GM12801 (cell line): ENCODE results near the gene PRAME.

ENCODE experiments used
- TF ChIP-seq, protein P1 (sequence below): IDR thresholded peaks from one replicate; pipeline ENCODE4 v1.5.1; 2011; ENCODE audit warnings: control low read depth; ENCODE audit not compliant: insufficient read length; ENCODE audit errors: extremely low read depth

PRAME gene

DNA sequence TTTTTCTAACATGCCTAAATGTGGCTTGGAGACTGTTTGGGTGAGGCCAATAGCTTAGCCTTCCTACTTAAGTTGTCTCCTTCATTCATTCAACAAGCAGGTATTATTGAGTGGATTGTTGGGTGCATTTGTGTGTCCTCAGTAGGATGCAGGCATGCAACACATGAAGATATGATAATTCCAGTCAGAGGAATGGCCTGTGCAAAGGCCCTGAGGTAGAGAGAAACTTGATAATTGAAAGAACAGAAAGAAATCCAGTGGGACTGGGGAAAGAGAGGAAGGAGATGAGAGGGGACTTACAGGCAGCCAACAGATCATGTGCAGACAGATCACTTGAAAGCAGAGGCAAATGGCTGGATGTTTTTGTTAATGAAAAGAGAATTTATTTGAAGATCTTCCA is 15.3 kb upstream of the PRAME start:
- TF ChIP-seq, protein P1, sequence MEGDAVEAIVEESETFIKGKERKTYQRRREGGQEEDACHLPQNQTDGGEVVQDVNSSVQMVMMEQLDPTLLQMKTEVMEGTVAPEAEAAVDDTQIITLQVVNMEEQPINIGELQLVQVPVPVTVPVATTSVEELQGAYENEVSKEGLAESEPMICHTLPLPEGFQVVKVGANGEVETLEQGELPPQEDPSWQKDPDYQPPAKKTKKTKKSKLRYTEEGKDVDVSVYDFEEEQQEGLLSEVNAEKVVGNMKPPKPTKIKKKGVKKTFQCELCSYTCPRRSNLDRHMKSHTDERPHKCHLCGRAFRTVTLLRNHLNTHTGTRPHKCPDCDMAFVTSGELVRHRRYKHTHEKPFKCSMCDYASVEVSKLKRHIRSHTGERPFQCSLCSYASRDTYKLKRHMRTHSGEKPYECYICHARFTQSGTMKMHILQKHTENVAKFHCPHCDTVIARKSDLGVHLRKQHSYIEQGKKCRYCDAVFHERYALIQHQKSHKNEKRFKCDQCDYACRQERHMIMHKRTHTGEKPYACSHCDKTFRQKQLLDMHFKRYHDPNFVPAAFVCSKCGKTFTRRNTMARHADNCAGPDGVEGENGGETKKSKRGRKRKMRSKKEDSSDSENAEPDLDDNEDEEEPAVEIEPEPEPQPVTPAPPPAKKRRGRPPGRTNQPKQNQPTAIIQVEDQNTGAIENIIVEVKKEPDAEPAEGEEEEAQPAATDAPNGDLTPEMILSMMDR: no peak

DNA sequence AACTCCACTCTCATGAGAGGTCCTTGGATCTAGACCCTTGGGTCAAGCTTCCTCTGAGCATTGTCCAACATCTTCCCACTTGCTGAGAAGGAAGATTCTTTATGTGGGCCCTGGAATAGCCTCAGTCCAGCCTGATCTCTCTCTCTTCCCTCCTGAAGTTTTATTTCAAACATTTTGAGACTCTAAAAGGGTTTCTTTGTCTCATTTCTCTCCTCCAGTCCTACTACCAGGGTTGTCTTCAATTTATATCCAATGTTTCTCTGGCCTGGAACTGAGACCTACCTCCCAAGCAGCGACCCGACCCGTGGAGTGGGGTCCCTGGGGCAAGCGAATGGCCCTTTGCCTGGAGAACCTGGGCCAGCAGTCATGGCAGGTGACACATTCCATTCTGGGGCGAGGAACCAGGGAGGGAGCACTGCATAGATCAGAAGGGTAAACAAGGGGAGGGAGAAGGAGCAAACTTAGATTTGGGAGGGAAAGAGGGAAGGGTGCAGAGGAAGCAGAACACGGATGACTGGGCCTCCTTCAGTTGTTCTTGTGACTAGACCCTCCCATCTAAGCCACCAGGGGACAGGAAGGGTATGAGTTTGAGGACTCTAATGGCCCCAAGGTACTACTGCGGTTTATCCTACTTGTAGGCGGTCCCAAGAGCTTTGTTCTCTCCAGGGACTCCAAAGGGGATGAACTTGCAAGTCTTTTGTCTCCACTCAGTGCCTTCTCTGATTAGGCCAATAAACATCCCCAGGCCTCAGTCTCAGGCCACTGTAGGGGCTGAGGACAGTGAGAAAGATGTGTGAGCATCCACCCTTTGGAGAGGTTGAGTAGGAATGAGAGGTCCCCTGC is 14.2 kb upstream of the PRAME start:
- TF ChIP-seq, protein P1: no peak

DNA sequence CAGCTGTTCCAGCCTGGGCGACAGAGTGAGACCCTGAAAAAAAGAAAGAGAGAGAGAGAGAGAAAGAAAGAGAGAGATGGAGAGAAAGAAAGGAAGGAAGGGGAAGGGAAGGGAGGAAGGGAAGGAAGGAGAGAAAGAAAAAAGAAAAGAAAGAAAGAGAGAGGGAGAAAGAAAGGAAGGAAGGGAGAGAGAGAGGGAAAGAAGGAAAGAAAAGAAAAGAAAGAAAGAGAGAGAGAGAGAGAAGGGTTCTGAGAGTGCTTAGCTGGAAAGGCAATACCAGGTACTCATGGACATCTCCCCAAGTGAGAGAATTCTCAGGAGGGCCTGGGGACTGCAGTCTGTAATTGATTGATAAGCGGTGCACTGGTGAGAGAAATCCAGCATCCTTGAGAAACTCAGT is 12.8 kb upstream of the PRAME start:
- TF ChIP-seq, protein P1: no peak

DNA sequence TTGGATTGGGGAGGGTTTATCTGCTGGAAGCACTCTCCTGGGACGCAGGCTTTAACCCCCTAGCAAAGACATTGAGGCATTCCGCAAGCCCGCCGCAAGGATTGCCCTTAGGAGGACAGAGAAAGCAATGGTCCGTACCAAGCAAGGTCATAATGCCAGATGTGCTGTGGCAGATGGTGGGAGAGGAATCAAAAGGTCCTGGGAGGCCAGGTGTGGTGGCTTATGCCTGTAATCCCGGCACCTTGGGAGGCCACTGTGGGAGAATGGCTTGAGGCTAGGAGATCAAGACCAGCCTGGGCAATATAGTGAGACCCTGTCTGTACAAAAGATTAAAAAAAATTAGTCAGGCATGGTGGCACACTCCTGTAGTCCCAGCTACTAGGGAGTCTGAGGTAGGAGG is 12.4 kb upstream of the PRAME start:
- TF ChIP-seq, protein P1: no peak

DNA sequence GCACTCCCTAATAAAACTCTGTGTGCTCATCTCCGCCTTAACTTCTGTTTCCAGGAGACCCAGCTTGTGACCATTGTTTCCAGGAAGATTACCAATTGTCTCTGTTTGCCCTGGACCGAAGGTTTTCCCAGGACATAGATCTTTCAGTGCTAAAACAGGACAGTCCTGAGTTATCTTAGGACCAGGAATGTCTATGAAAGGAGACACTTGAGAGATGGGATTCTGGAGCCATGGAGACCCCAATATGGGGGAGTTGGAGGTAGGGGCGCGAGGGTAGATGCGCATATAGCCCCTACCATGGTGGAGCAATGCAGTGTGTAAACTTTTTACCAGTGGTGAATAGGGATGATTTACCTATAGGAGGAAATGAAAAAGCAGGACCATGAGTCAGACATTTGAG is 10.2 kb upstream of the PRAME start:
- TF ChIP-seq, protein P1: no peak

DNA sequence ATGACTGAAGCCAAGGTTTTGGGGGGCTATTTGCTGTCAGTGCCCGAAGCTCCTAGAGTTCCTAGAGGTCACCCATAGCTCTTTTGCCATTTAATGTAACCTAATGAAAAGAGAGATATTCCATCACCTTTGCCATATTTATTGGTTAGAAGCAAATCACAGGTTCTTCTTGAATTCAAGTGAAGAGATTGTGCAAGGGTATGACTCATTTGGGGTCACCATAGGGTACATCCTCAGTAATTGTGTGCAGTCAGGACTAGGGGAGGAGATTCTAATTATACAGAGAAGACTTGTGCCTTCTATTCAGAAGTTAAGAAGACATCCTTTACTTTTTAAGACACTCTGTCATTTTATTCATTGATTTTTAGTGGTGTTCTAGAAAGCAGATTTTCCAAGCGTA is 6.9 kb upstream of the PRAME start:
- TF ChIP-seq, protein P1: no peak

DNA sequence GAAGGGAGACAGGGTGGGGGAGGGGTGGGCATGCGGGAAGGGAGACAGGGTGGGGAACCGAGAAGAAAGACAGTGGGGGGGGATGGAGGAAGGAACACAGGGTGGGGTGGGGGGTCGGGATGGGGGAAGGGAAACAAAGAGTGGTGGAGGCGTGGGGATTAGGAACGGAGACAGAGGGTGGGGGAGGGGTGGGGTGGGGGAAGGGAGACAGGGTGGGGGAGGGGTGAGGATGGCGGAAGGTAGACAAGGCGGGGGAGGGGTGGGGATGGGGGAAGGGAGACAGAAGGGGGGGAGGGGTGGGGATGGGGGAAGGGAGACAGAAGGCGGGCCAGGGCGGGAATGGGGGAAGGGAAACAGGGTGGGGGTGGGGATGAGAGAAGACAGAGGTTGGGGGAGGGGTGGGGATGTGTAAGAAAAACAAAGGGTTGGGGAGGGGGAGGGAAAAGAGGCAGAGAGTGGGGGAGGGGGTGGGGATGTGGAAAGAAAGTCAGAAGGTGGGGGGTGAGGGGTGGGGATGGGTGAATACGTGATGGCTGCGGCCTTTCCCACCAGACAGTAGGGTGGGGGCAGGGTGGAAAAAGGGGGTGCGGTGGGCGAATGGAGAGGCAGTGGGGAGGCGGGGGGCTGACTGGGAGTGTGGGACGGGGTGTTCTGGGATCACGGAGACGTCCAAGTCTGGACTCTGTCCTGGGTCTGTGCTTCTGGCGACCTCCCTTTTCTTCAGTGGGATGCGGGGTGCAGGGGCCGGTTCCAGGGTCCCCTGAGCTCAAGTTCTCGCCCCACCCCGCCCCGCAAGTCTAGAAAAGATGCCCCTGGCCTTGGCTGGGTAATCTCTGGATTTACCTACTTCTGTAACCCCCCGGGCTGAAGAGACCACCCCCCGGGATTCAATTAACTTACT is 744 bp downstream of the PRAME start:
- TF ChIP-seq, protein P1: no peak
